Stomach (tissue), 9 donors: ENCODE measurements around the gene TMEM217. TPM values are rescaled to one million over a fixed set of nuclear protein-coding genes. Genes with fewer than 3 reads are reported as not detected.
A peak's percentile ranks its signal among the peaks of the same experiment; 100 is the strongest.

Source experiments
- DNase-seq, 2 donors: peaks; one replicate each; pipeline versions ENCODE4 v3.0.0 to v3.0.0-alpha.2; 2013 to 2019
- H3K27ac ChIP-seq, 5 donors: fragments of 200-600 bp in 4 of 5; sonication (generic) in 4 of 5; one replicate each; pipeline ENCODE4 v1.5.1; 2013 to 2019; ENCODE audit warnings: mild to moderate bottlenecking in 1 of 5, moderate library complexity in 1 of 5
- H3K27me3 ChIP-seq, 3 donors: fragments of 200-600 bp; sonication (generic); one replicate each; pipeline ENCODE4 v1.5.1; 2017 to 2019; ENCODE audit warnings: mixed run types in 1 of 3
- H3K36me3 ChIP-seq, 4 donors: fragments of 200-600 bp; sonication (generic); 1 replicate in 3 of 4; 2 replicates in 1 of 4; pipeline ENCODE4 v1.5.1; 2016 to 2019
- H3K4me1 ChIP-seq, 4 donors: fragments of 200-600 bp; sonication (generic); one replicate each; pipeline ENCODE4 v1.5.1; 2016 to 2019
- H3K4me3 ChIP-seq, 4 donors: fragments of 200-600 bp; sonication (generic) in 3 of 4; one replicate each; pipeline ENCODE4 v1.5.1; 2016 to 2019; ENCODE audit warnings: mild to moderate bottlenecking in 1 of 4
- H3K9me3 ChIP-seq, 4 donors: fragments of 200-600 bp; sonication (generic); one replicate each; pipeline ENCODE4 v1.5.1; 2016 to 2019
- CTCF ChIP-seq, 7 experiments: fragments of 450-650 bp in 4 of 7; fragments of 200-600 bp in 3 of 7; sonication (generic) in 3 of 7; IDR thresholded peaks; one replicate each; pipeline ENCODE4 v1.5.1; 2016 to 2019; ENCODE audit warnings: antibody characterized with exemption in 7 of 7, control low read depth in 2 of 7, mild to moderate bottlenecking in 1 of 7
- EP300 ChIP-seq: sonication (generic); formaldehyde crosslinking; IDR thresholded peaks from one replicate; pipeline ENCODE4 v1.6.1; 2017; ENCODE audit warnings: antibody characterized with exemption
- POLR2A ChIP-seq, 4 donors: fragments of 450-650 bp; IDR thresholded peaks; one replicate each; pipeline ENCODE4 v1.6.1; 2016; ENCODE audit warnings: antibody characterized with exemption in 4 of 4, control low read depth in 2 of 4, mild to moderate bottlenecking in 1 of 4, moderate library complexity in 1 of 4
- POLR2AphosphoS5 ChIP-seq, 3 donors: sonication (generic); formaldehyde crosslinking; IDR thresholded peaks; one replicate each; pipeline ENCODE4 v1.6.1; 2016; ENCODE audit warnings: antibody characterized with exemption in 3 of 3
- whole genome bisulfite sequencing, 5 donors: extraction: QIAGEN DNeasy Blood & Tissue Kit in 3 of 5; methylation state at CpG; one replicate each; pipeline versions ENCODE4 v1.1.5 to v1.1.7; 2013 to 2018; 5-methylcytosine and 5-hydroxymethylcytosine counted together
- intact Hi-C: fragments of 100-400 bp; cut with DNase I; formaldehyde crosslinking; loops from one replicate; pipeline ENCODE4 v1.15.1; 2023; ENCODE audit warnings: low total_unique reads
- polyA plus RNA-seq, 3 donors: library from polyadenylated mRNA; stranded (reverse); fragments of 200-250 nt; gene quantifications; one replicate each; pipeline ENCODE4 v1.2.3, GENCODE V29; 2013
- total RNA-seq, 5 donors: library from RNA; depleted of rRNA; stranded (reverse); fragments of >200 nt; gene quantifications; one replicate each; pipeline versions ENCODE4 v1.1.0 to v1.2.3, GENCODE V29; 2014 to 2016
- donor health status: healthy with polysubstance abuse.
- donor health status: Bipolar disorder and iron deficiency.
- donor health status: healthy.

The TMEM217 gene
- total and polyA plus RNA-seq, 8 donors: 0.60 to 1.2 (median 0.87) TPM; not detected in 5

- Histone ChIP-seq H3K27ac (no peak overlapping the region), H3K9me3 (no peaks in the 10 kb centered on the region), H3K4me1 (peaks cover 7 to 22% (median 14%) of the 10 kb centered on the region in 4 donors), H3K36me3 (peaks cover 38 to 94% (median 84%) of the 10 kb centered on the region in 4 donors), H3K4me3 (no peak overlapping the region), H3K27me3 (no peaks in the 10 kb centered on the region)
- no peak for DNase-seq
- 91 to 98% (median 96%) methylated on average over 2 of the region's 2 CpGs for WGBS, 5 donors
- TF ChIP-seq POLR2AphosphoS5 (IDR thresholded peaks at IDR 0.05): no peak
- no peak for TF ChIP-seq POLR2A (IDR thresholded peaks at IDR 0.05)
- no peak for TF ChIP-seq CTCF (IDR thresholded peaks at IDR 0.05)
- TF ChIP-seq EP300: no peak
- intact Hi-C loops: no loop called here
Measured at GRCh38 chr6:37287519-37288157, 29.7 kb upstream of the TMEM217 start.

GRCh38 chr6:37285861-37286311 lies 27.9 kb upstream of the TMEM217 start:
- no peak overlapping the region for H3K4me3 ChIP-seq
- WGBS, 5 donors: 97 to 98% (median 97%) methylated on average over 4 of the region's 4 CpGs
- H3K27ac ChIP-seq: no peak overlapping the region
- peaks cover 30 to 87% (median 79%) of the 10 kb centered on the region in 4 donors for H3K36me3 ChIP-seq
- H3K27me3 ChIP-seq: no peaks in the 10 kb centered on the region
- no peak for TF ChIP-seq CTCF (IDR thresholded peaks at IDR 0.05)
- no peak for TF ChIP-seq EP300
- TF ChIP-seq POLR2A (IDR thresholded peaks at IDR 0.05): no peak
- no peak for TF ChIP-seq POLR2AphosphoS5 (IDR thresholded peaks at IDR 0.05)
- intact Hi-C loops: no loop called here
- no peaks in the 10 kb centered on the region for H3K9me3 ChIP-seq
- H3K4me1 ChIP-seq: peaks cover 7 to 35% (median 22%) of the 10 kb centered on the region in 4 donors
- DNase-seq: no peak

GRCh38 chr6:37284781-37285180 lies 26.8 kb upstream of the TMEM217 start:
- TF ChIP-seq EP300 (no peak), POLR2AphosphoS5 (IDR thresholded peaks at IDR 0.05) (no peak), CTCF (IDR thresholded peaks at IDR 0.05) (no peak), POLR2A (IDR thresholded peaks at IDR 0.05) (no peak)
- H3K4me1 ChIP-seq: peaks cover 7 to 45% (median 22%) of the 10 kb centered on the region in 4 donors
- H3K9me3 ChIP-seq: no peaks in the 10 kb centered on the region
- 75 to 94% (median 92%) methylated on average over 4 of the region's 4 CpGs for WGBS, 5 donors
- peaks cover 30 to 90% (median 84%) of the 10 kb centered on the region in 4 donors for H3K36me3 ChIP-seq
- intact Hi-C loops: no loop called here
- no peak overlapping the region for H3K4me3 ChIP-seq
- H3K27ac ChIP-seq: peak overlapping the region in 2 of 5 donors; percentile 43 to 60
- no peak for DNase-seq
- H3K27me3 ChIP-seq: no peaks in the 10 kb centered on the region

- no peak for TF ChIP-seq CTCF (IDR thresholded peaks at IDR 0.05)
- no peak for TF ChIP-seq POLR2A (IDR thresholded peaks at IDR 0.05)
- peak in 1 of 3 donors; percentile 77 for TF ChIP-seq POLR2AphosphoS5 (IDR thresholded peaks at IDR 0.05)
- DNase-seq: peak; percentile 42 to 48
- no peak overlapping the region for H3K4me3 ChIP-seq
- WGBS, 5 donors: 43 to 71% (median 60%) methylated on average over 3 of the region's 3 CpGs
- H3K4me1 ChIP-seq: peaks cover 7 to 52% (median 22%) of the 10 kb centered on the region in 4 donors
- peak overlapping the region in 4 of 5 donors; percentile 5 to 60 (median 38) for H3K27ac ChIP-seq
- no peaks in the 10 kb centered on the region for H3K27me3 ChIP-seq
- intact Hi-C loops: no loop called here
- H3K9me3 ChIP-seq: no peaks in the 10 kb centered on the region
- H3K36me3 ChIP-seq: peaks cover 27 to 90% (median 82%) of the 10 kb centered on the region in 4 donors
Measured at GRCh38 chr6:37283671-37284151, 25.8 kb upstream of the TMEM217 start.
